Mammary epithelial cell (primary cell): ENCODE data around the gene ZC2HC1C.

Experiments used
- CTCF ChIP-seq, 2 donors: IDR thresholded peaks in 1 of 2; conservative IDR thresholded peaks in 1 of 2; 2 replicates each; pipeline ENCODE4 v1.5.1; 2011 to 2012; ENCODE audit warnings: inconsistent platforms in 2 of 2, low read length in 2 of 2, mild to moderate bottlenecking in 2 of 2, control low read depth in 1 of 2, low read depth in 1 of 2; ENCODE audit not compliant: insufficient read depth in 1 of 2; ENCODE audit errors: extremely low read depth in 1 of 2
- EZH2 ChIP-seq: IDR thresholded peaks from 2 replicates; pipeline ENCODE4 v1.6.1; 2012; ENCODE audit warnings: low read length, inconsistent platforms, borderline replicate concordance

- TF ChIP-seq CTCF (conservative IDR thresholded peaks at IDR 0.05 in 1 of 2, IDR thresholded peaks at IDR 0.05 in 1 of 2; ENCODE audit: extremely low read depth in 1 of 2, insufficient read depth in 1 of 2, low read depth in 1 of 2, low read length in 2 of 2) (no peak), EZH2 (no peak)
Observed at GRCh38 chr14:75092698-75093097, 23.3 kb downstream of the ZC2HC1C start.
